OCI-LY1 (cell line): ENCODE measurements around the gene BEST3.
A peak's percentile ranks its signal among the peaks of the same experiment; 100 is the strongest.

Experiments
- H2AFZ ChIP-seq: fragments of 200-600 bp; sonication (generic), shearing (Covaris generic); 2 replicates; pipeline ENCODE4 v1.6.0; 2014; ENCODE audit warnings: antibody characterized with exemption, mild to moderate bottlenecking, low read length
- H3F3A ChIP-seq: fragments of 200-600 bp; sonication (generic), shearing (Covaris generic); 2 replicates; pipeline ENCODE4 v1.6.0; 2014; ENCODE audit warnings: mild to moderate bottlenecking, antibody characterized with exemption, low read length, moderate library complexity; ENCODE audit not compliant: insufficient read depth
- H3K27ac ChIP-seq: fragments of 200-600 bp; sonication (generic); 2 replicates; pipeline ENCODE4 v1.5.1; 2014; ENCODE audit warnings: low read length, mixed run types, mild to moderate bottlenecking, low read depth; ENCODE audit not compliant: poor library complexity, severe bottlenecking
- H3K27me3 ChIP-seq: fragments of 200-600 bp; sonication (generic); 2 replicates; pipeline ENCODE4 v1.6.0; 2014; ENCODE audit warnings: antibody characterized with exemption, mild to moderate bottlenecking, low read length, moderate library complexity; ENCODE audit not compliant: insufficient read depth
- H3K36me3 ChIP-seq: fragments of 200-600 bp; sonication (generic); 2 replicates; pipeline ENCODE4 v1.6.1; 2014; ENCODE audit warnings: mild to moderate bottlenecking, antibody characterized with exemption, low read length, moderate library complexity, mixed read lengths; ENCODE audit not compliant: insufficient read depth
- H3K4me1 ChIP-seq: fragments of 200-600 bp; sonication (generic); 2 replicates; pipeline ENCODE4 v1.5.1; 2014; ENCODE audit warnings: mild to moderate bottlenecking, low read length, moderate library complexity; ENCODE audit not compliant: insufficient read depth, severe bottlenecking
- H3K4me2 ChIP-seq: fragments of 200-600 bp; sonication (generic), shearing (Covaris generic); 2 replicates; pipeline ENCODE4 v1.6.1; 2014; ENCODE audit warnings: low read length
- H3K4me3 ChIP-seq: fragments of 200-600 bp; sonication (generic); 2 replicates; pipeline ENCODE4 v1.5.1; 2014; ENCODE audit warnings: low read length, low read depth, mild to moderate bottlenecking, mixed read lengths; ENCODE audit not compliant: poor library complexity, severe bottlenecking
- H3K79me2 ChIP-seq: fragments of 200-600 bp; shearing (Covaris generic); 2 replicates; pipeline ENCODE4 v1.6.1; 2016; ENCODE audit warnings: mixed run types, low read length, mixed read lengths; ENCODE audit not compliant: insufficient read depth
- H3K9ac ChIP-seq: fragments of 200-600 bp; sonication (generic), shearing (Covaris generic); 2 replicates; pipeline ENCODE4 v1.6.1; 2014; ENCODE audit warnings: mild to moderate bottlenecking, low read length, mixed read lengths
- H3K9me2 ChIP-seq: fragments of 200-600 bp; sonication (generic), shearing (Covaris generic); 2 replicates; pipeline ENCODE4 v1.6.1; 2014; ENCODE audit warnings: low read depth, mild to moderate bottlenecking, low read length, mixed read lengths
- H3K9me3 ChIP-seq: fragments of 200-600 bp; shearing (Covaris generic); 2 replicates; pipeline ENCODE4 v1.6.1; 2014; ENCODE audit warnings: low read length, mixed read lengths
- H4K20me1 ChIP-seq: fragments of 200-600 bp; sonication (generic), shearing (Covaris generic); 2 replicates; pipeline ENCODE4 v1.6.0; 2016; ENCODE audit warnings: mild to moderate bottlenecking, low read length; ENCODE audit not compliant: insufficient read depth
- CTCF ChIP-seq: fragments of 200-600 bp; sonication (generic), shearing (Covaris generic); IDR thresholded peaks from 2 replicates; pipeline ENCODE4 v1.5.1; 2017; ENCODE audit warnings: mild to moderate bottlenecking, antibody characterized with exemption, low read length, moderate library complexity, mixed read lengths
- EZH2 ChIP-seq: fragments of 200-600 bp; sonication (generic), shearing (Covaris generic); IDR thresholded peaks from 2 replicates; pipeline ENCODE4 v1.8.0; 2017; ENCODE audit warnings: borderline replicate concordance, mixed run types, mild to moderate bottlenecking, antibody characterized with exemption, low read length, moderate library complexity, mixed read lengths

Gene BEST3

GRCh38 chr12:69698054-69698453, 1.0 kb downstream of the BEST3 start:
- Histone ChIP-seq H2AFZ (no peak overlapping the region), H3K9ac (peak overlapping the region; percentile 96), H3K9me2 (no peaks in the 10 kb centered on the region), H3K4me1 (peaks cover 63% of the 10 kb centered on the region), H3K36me3 (peaks cover 43% of the 10 kb centered on the region), H3K4me3 (peak overlapping the region; percentile 85), H4K20me1 (no peaks in the 10 kb centered on the region), H3K4me2 (peak overlapping the region; percentile 79), H3F3A (no peaks in the 10 kb centered on the region), H3K9me3 (no peaks in the 10 kb centered on the region), H3K27me3 (no peaks in the 10 kb centered on the region), H3K27ac (peak overlapping the region; percentile 96), H3K79me2 (peaks cover 50% of the 10 kb centered on the region)
- no peak for TF ChIP-seq CTCF
- TF ChIP-seq EZH2: no peak

GRCh38 chr12:69694123-69694522, 5.0 kb downstream of the BEST3 start:
- H3K4me2 ChIP-seq: no peak overlapping the region
- H3K27ac ChIP-seq: no peak overlapping the region
- H3K36me3 ChIP-seq: peaks cover 71% of the 10 kb centered on the region
- no peaks in the 10 kb centered on the region for H3K9me2 ChIP-seq
- TF ChIP-seq CTCF (no peak), EZH2 (no peak)
- H3K9ac ChIP-seq: no peak overlapping the region
- H3K9me3 ChIP-seq: no peaks in the 10 kb centered on the region
- H4K20me1 ChIP-seq: no peaks in the 10 kb centered on the region
- H3F3A ChIP-seq: no peaks in the 10 kb centered on the region
- H3K27me3 ChIP-seq: no peaks in the 10 kb centered on the region
- H3K4me1 ChIP-seq: peaks cover 66% of the 10 kb centered on the region
- no peak overlapping the region for H3K4me3 ChIP-seq
- H2AFZ ChIP-seq: no peak overlapping the region
- peaks cover 50% of the 10 kb centered on the region for H3K79me2 ChIP-seq

- H3K4me2 ChIP-seq: no peak overlapping the region
- H3K79me2 ChIP-seq: peaks cover 6% of the 10 kb centered on the region
- H3K9me3 ChIP-seq: no peaks in the 10 kb centered on the region
- no peak overlapping the region for H3K27ac ChIP-seq
- TF ChIP-seq EZH2: no peak
- TF ChIP-seq CTCF: no peak
- peaks cover 43% of the 10 kb centered on the region for H3K4me1 ChIP-seq
- H3K36me3 ChIP-seq: peaks cover 62% of the 10 kb centered on the region
- no peak overlapping the region for H3K9ac ChIP-seq
- no peaks in the 10 kb centered on the region for H3K27me3 ChIP-seq
- H3K9me2 ChIP-seq: no peaks in the 10 kb centered on the region
- no peaks in the 10 kb centered on the region for H4K20me1 ChIP-seq
- H3K4me3 ChIP-seq: no peak overlapping the region
- H3F3A ChIP-seq: no peaks in the 10 kb centered on the region
- H2AFZ ChIP-seq: no peak overlapping the region
These were observed 9.5 kb downstream of the BEST3 start for GRCh38 chr12:69689638-69690037.
